Liver (tissue), 3 donors: ENCODE data around the gene XPR1.

Experiments
- CTCF ChIP-seq: fragments of 150-350 bp; IDR thresholded peaks from 2 replicates; pipeline ENCODE4 v1.5.1; 2017; ENCODE audit warnings: improper control_type of control experiment, low read depth, low read length; ENCODE audit not compliant: missing input control
- EGR1 ChIP-seq, 2 donors: IDR thresholded peaks; 2 replicates each; pipeline ENCODE4 v1.6.1; 2016 to 2018; ENCODE audit warnings: antibody characterized with exemption in 2 of 2, low read depth in 2 of 2
- FOXA2 ChIP-seq: IDR thresholded peaks from 2 replicates; pipeline ENCODE4 v1.6.1; 2016; ENCODE audit warnings: antibody characterized with exemption
- MAX ChIP-seq: IDR thresholded peaks from 2 replicates; pipeline ENCODE4 v1.6.1; 2016; ENCODE audit warnings: antibody characterized with exemption
- RAD21 ChIP-seq, 2 donors: IDR thresholded peaks; 2 replicates each; pipeline ENCODE4 v1.6.1; 2016; ENCODE audit warnings: antibody characterized with exemption in 2 of 2, mild to moderate bottlenecking in 2 of 2
- RXRA ChIP-seq, 2 donors: IDR thresholded peaks; 2 replicates each; pipeline ENCODE4 v1.6.1; 2017 to 2018; ENCODE audit warnings: antibody characterized with exemption in 2 of 2, mild to moderate bottlenecking in 1 of 2
- TAF1 ChIP-seq: conservative IDR thresholded peaks from 2 replicates; pipeline ENCODE4 v1.6.1; 2016; ENCODE audit warnings: antibody characterized with exemption, mild to moderate bottlenecking
- YY1 ChIP-seq: IDR thresholded peaks from 2 replicates; pipeline ENCODE4 v1.6.1; 2016; ENCODE audit warnings: antibody characterized with exemption, mild to moderate bottlenecking
- ZBTB33 ChIP-seq: IDR thresholded peaks from 2 replicates; pipeline ENCODE4 v1.6.1; 2016; ENCODE audit warnings: antibody characterized with exemption
- TF ChIP-seq, protein P1 (sequence below): IDR thresholded peaks from 2 replicates; pipeline ENCODE4 v1.6.1; 2016; ENCODE audit warnings: antibody characterized with exemption, mild to moderate bottlenecking
- donor health status: healthy.
- donor health status: healthy.

DNA sequence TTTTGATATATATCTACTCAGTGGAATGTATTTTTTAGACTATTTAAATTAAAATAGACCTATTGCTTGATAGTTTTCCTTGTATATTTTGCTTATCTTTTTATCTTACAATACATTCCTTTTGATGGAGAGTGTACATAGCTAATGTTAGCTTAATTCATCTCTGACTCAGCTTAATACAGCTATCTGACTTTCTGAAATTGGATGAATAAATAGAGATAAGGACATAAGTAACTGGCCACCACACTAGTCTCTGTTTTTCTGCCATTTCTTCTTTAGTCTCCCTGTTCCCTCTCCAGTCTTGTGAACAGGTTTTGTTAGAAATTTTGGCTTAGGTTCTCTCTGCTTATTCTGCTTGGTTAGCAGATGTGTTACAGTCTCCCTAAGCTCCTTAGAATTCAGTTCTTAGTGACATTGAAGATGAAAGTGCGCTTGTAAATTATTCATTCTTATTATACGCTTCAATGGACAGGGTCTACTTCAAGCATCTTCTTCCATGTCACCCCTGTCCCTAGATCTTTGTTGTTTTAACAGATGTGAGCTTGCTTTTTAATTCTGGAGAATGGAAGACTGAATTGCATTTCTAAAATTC is 59.6 kb downstream of the XPR1 start:
- TF ChIP-seq CTCF = no peak
- no peak for TF ChIP-seq RAD21 (IDR thresholded peaks at IDR 0.05)
- TF ChIP-seq, protein P1, sequence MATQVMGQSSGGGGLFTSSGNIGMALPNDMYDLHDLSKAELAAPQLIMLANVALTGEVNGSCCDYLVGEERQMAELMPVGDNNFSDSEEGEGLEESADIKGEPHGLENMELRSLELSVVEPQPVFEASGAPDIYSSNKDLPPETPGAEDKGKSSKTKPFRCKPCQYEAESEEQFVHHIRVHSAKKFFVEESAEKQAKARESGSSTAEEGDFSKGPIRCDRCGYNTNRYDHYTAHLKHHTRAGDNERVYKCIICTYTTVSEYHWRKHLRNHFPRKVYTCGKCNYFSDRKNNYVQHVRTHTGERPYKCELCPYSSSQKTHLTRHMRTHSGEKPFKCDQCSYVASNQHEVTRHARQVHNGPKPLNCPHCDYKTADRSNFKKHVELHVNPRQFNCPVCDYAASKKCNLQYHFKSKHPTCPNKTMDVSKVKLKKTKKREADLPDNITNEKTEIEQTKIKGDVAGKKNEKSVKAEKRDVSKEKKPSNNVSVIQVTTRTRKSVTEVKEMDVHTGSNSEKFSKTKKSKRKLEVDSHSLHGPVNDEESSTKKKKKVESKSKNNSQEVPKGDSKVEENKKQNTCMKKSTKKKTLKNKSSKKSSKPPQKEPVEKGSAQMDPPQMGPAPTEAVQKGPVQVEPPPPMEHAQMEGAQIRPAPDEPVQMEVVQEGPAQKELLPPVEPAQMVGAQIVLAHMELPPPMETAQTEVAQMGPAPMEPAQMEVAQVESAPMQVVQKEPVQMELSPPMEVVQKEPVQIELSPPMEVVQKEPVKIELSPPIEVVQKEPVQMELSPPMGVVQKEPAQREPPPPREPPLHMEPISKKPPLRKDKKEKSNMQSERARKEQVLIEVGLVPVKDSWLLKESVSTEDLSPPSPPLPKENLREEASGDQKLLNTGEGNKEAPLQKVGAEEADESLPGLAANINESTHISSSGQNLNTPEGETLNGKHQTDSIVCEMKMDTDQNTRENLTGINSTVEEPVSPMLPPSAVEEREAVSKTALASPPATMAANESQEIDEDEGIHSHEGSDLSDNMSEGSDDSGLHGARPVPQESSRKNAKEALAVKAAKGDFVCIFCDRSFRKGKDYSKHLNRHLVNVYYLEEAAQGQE = no peak
- no peak for TF ChIP-seq MAX
- TF ChIP-seq YY1 = no peak
- no peak for TF ChIP-seq TAF1
- TF ChIP-seq EGR1 (IDR thresholded peaks at IDR 0.05; ENCODE audit: low read depth in 2 of 2) = no peak
- TF ChIP-seq RXRA (IDR thresholded peaks at IDR 0.05) = no peak
- no peak for TF ChIP-seq ZBTB33
- no peak for TF ChIP-seq FOXA2
